ENCODE data around the gene ACTA1. TPM values are rescaled to one million over a fixed set of nuclear protein-coding genes. Genes with fewer than 3 reads are reported as not detected.
A peak's percentile ranks its signal among the peaks of the same experiment; 100 is the strongest.

The ACTA1 gene
- total RNA-seq, 1 experiment from 2014 or later = not detected

- TF ChIP-seq, protein P1, sequence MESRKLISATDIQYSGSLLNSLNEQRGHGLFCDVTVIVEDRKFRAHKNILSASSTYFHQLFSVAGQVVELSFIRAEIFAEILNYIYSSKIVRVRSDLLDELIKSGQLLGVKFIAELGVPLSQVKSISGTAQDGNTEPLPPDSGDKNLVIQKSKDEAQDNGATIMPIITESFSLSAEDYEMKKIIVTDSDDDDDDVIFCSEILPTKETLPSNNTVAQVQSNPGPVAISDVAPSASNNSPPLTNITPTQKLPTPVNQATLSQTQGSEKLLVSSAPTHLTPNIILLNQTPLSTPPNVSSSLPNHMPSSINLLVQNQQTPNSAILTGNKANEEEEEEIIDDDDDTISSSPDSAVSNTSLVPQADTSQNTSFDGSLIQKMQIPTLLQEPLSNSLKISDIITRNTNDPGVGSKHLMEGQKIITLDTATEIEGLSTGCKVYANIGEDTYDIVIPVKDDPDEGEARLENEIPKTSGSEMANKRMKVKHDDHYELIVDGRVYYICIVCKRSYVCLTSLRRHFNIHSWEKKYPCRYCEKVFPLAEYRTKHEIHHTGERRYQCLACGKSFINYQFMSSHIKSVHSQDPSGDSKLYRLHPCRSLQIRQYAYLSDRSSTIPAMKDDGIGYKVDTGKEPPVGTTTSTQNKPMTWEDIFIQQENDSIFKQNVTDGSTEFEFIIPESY (IDR thresholded peaks at IDR 0.05; ENCODE audit: extremely low read depth, insufficient replicate concordance, low read length) = no peak
- no peak for TF ChIP-seq SP1 (IDR thresholded peaks at IDR 0.05; ENCODE audit: low read depth)
These were observed 21.8 kb downstream of the ACTA1 start (continued) for GRCh38 chr1:229412056-229412455.

DNA sequence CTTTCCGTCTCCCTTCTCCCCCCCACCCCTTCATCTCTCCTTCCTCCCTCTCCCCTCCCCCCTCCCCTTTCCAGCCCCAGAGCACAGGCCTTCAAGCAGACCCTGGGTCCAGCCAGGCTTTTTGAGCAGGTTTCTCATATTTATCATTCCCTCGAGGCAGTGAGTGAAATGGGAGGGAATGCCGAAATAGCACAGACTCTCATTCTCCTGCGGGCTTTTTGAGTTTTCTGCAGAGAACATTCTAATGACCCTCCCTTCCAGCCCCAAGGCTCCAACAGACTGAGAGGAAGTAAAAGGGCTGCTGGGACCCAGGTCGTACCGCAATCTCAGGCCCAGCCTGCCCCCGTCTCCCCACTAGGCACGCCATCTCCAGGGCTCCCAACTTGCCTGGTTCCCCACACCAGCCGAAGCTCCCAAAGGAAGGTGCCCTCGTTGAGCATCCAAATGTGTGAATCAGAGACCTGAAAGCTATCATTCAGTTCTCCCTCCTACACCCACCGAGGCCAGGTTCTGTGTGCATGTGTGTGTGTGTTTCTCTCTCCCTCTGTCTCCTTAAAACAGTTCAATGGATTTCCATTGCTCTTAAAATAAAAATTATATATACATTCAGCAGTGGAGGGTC, 22.3 kb downstream of the ACTA1 start:
- Histone ChIP-seq H4K20me1 (ENCODE audit: insufficient read depth) (no peaks in the 10 kb centered on the region), H2AFZ (ENCODE audit: low read depth, low read length, poor library complexity, severe bottlenecking) (no peak overlapping the region), H3K4me1 (ENCODE audit: control insufficient read depth in 1 of 2, insufficient read depth in 2 of 2, low read length in 2 of 2) (peaks cover 7 to 22% of the 10 kb centered on the region in 2 experiments), H3K9ac (ENCODE audit: low read length) (no peak overlapping the region), H3K4me3 (replicated peaks in 1 of 2; ENCODE audit: low read depth in 1 of 2, low read length in 2 of 2) (no peak overlapping the region), H3K4me2 (ENCODE audit: low read length) (peak overlapping the region; percentile 67; the same call in 1 of the 2 replicates), H3K9me3 (ENCODE audit: control insufficient read depth in 1 of 2, insufficient read depth in 1 of 2, low read depth in 1 of 2, low read length in 2 of 2) (no peaks in the 10 kb centered on the region), H3K36me3 (ENCODE audit: control insufficient read depth in 1 of 2, insufficient read depth in 2 of 2, low read length in 2 of 2) (no peaks in the 10 kb centered on the region), H3K9me2 (ENCODE audit: insufficient read depth) (no peaks in the 10 kb centered on the region), H3K27ac (ENCODE audit: low read depth, low read length) (no peak overlapping the region), H3K27me3 (ENCODE audit: insufficient read depth, low read length) (no peaks in the 10 kb centered on the region), H3K79me2 (ENCODE audit: insufficient read depth, low read length) (no peaks in the 10 kb centered on the region)
- BruUV-seq (replicated peaks) = no TSS peak
- intact Hi-C loops (cut with micrococcal nuclease) = no loop called here
- TF ChIP-seq ZNF274 (IDR thresholded peaks at IDR 0.05; ENCODE audit: low read depth, low read length) (no peak), SP1 (IDR thresholded peaks at IDR 0.05; ENCODE audit: low read depth) (no peak), RAD21 (IDR thresholded peaks at IDR 0.05; ENCODE audit: low read depth) (no peak), SIN3A (IDR thresholded peaks at IDR 0.05; ENCODE audit: low read depth) (no peak), EZH2phosphoT487 (IDR thresholded peaks at IDR 0.05; ENCODE audit: borderline replicate concordance) (no peak), POLR2AphosphoS5 (IDR thresholded peaks at IDR 0.05; ENCODE audit: low read depth, low read length) (no peak), EGR1 (IDR thresholded peaks at IDR 0.05; ENCODE audit: low read depth) (no peak), CBX3 (IDR thresholded peaks at IDR 0.05; ENCODE audit: low read depth) (no peak), TCF7L2 (IDR thresholded peaks at IDR 0.05; ENCODE audit: borderline replicate concordance, extremely low read depth, insufficient read depth, insufficient read length) (no peak)
- TF ChIP-seq, protein P2, sequence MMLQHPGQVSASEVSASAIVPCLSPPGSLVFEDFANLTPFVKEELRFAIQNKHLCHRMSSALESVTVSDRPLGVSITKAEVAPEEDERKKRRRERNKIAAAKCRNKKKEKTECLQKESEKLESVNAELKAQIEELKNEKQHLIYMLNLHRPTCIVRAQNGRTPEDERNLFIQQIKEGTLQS (IDR thresholded peaks at IDR 0.05) = no peak
- TF ChIP-seq, protein P1 (IDR thresholded peaks at IDR 0.05; ENCODE audit: extremely low read depth, insufficient replicate concordance, low read length) = no peak
- TF ChIP-seq, protein P3, sequence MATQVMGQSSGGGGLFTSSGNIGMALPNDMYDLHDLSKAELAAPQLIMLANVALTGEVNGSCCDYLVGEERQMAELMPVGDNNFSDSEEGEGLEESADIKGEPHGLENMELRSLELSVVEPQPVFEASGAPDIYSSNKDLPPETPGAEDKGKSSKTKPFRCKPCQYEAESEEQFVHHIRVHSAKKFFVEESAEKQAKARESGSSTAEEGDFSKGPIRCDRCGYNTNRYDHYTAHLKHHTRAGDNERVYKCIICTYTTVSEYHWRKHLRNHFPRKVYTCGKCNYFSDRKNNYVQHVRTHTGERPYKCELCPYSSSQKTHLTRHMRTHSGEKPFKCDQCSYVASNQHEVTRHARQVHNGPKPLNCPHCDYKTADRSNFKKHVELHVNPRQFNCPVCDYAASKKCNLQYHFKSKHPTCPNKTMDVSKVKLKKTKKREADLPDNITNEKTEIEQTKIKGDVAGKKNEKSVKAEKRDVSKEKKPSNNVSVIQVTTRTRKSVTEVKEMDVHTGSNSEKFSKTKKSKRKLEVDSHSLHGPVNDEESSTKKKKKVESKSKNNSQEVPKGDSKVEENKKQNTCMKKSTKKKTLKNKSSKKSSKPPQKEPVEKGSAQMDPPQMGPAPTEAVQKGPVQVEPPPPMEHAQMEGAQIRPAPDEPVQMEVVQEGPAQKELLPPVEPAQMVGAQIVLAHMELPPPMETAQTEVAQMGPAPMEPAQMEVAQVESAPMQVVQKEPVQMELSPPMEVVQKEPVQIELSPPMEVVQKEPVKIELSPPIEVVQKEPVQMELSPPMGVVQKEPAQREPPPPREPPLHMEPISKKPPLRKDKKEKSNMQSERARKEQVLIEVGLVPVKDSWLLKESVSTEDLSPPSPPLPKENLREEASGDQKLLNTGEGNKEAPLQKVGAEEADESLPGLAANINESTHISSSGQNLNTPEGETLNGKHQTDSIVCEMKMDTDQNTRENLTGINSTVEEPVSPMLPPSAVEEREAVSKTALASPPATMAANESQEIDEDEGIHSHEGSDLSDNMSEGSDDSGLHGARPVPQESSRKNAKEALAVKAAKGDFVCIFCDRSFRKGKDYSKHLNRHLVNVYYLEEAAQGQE (IDR thresholded peaks at IDR 0.05; ENCODE audit: low read depth) = no peak
- ATAC-seq (no peak), DNase-seq (ENCODE audit: low read depth, low spot score) (no peak)
- ChIA-PET POLR2A (interaction anchor here (1.2 kb wide), 1 partner anchor 9 kb away, joined by 4 read pairs; no protein-coding TSS in a partner anchor), CTCF (no interaction called here), RAD21 (ENCODE audit: low non-redundant PET in 1 of 2, low total read pairs in 2 of 2, uncharacterized antibody in 2 of 2, unreplicated experiment in 2 of 2) (no interaction called here)

Data from HCT116 (cell line).